Esophagus squamous epithelium (tissue), 4 donors: ENCODE data around the gene GARNL3.

Experiments
- CTCF ChIP-seq, 6 experiments: fragments of 450-650 bp in 4 of 6; fragments of 200-600 bp in 2 of 6; sonication (generic) in 2 of 6; IDR thresholded peaks; one replicate each; pipeline ENCODE4 v1.5.1; 2016 to 2019; ENCODE audit warnings: antibody characterized with exemption in 6 of 6, mild to moderate bottlenecking in 4 of 6, moderate library complexity in 4 of 6
- POLR2A ChIP-seq, 4 donors: fragments of 450-650 bp; IDR thresholded peaks; one replicate each; pipeline ENCODE4 v1.6.1; 2017; ENCODE audit warnings: antibody characterized with exemption in 4 of 4, mild to moderate bottlenecking in 4 of 4, moderate library complexity in 3 of 4

- no peak for TF ChIP-seq CTCF (IDR thresholded peaks at IDR 0.05)
- no peak for TF ChIP-seq POLR2A (IDR thresholded peaks at IDR 0.05)
These were observed 124.3 kb downstream of the GARNL3 start for GRCh38 chr9:127388856-127389238.
